GM18505 (cell line): Measurements from ENCODE around the gene LMTK3.

Experiments used
- ATAC-seq: cut with Tn5 transposase; IDR thresholded peaks from one replicate; pipeline ENCODE4 v1.9.1; 2021; ENCODE audit not compliant: unreplicated experiment
- POLR2A ChIP-seq: IDR thresholded peaks from 4 replicates; pipeline ENCODE4 v1.6.1; 2011; ENCODE audit warnings: borderline replicate concordance; ENCODE audit not compliant: insufficient read depth, insufficient read length; ENCODE audit errors: extremely low read depth

Gene LMTK3

GRCh38 chr19:48469934-48470680, 41.5 kb downstream of the LMTK3 start:
- ATAC-seq = no peak
- TF ChIP-seq POLR2A = no peak

- peak; percentile 29 for ATAC-seq
- TF ChIP-seq POLR2A = peak; percentile 76
Measured at GRCh38 chr19:48469289-48469881, 42.2 kb downstream of the LMTK3 start, which contains the start of gene CYTH2. CYTH2 (plus strand) TSS chr19:48469369; CDS start chr19:48469508, 139 bp downstream.

GRCh38 chr19:48468772-48469288, 42.8 kb downstream of the LMTK3 start:
- no peak for TF ChIP-seq POLR2A
- peak; percentile 84 for ATAC-seq

GRCh38 chr19:48466561-48467325, 44.9 kb downstream of the LMTK3 start:
- TF ChIP-seq POLR2A = no peak
- ATAC-seq = no peak

GRCh38 chr19:48465215-48465614, 46.4 kb downstream of the LMTK3 start:
- no peak for TF ChIP-seq POLR2A
- no peak for ATAC-seq

GRCh38 chr19:48461982-48462655, 49.5 kb downstream of the LMTK3 start:
- TF ChIP-seq POLR2A = no peak
- ATAC-seq = no peak

- TF ChIP-seq POLR2A = no peak
- no peak for ATAC-seq
Measured at GRCh38 chr19:48461651-48461981, 50.0 kb downstream of the LMTK3 start.

GRCh38 chr19:48458016-48458415, 53.6 kb downstream of the LMTK3 start:
- no peak for TF ChIP-seq POLR2A
- no peak for ATAC-seq

- TF ChIP-seq POLR2A = no peak
- no peak for ATAC-seq
Measured at GRCh38 chr19:48456864-48457263, 54.8 kb downstream of the LMTK3 start.

GRCh38 chr19:48455908-48456562, 55.6 kb downstream of the LMTK3 start:
- no peak for TF ChIP-seq POLR2A
- ATAC-seq = no peak

GRCh38 chr19:48455171-48455907, 56.3 kb downstream of the LMTK3 start, which contains the start of gene KCNJ14:
KCNJ14 (plus strand) TSS chr19:48455574; CDS start chr19:48461725, 6,151 bp downstream.
- no peak for ATAC-seq
- no peak for TF ChIP-seq POLR2A
